Stimulated activated CD4-positive, alpha-beta T cell treated with anti-CD3 and anti-CD28 coated beads, Interleukin-1b, Interleukin-23, amount 100 ng/mL, for 24 hours (primary cell): Measurements from ENCODE around the gene CALN1.
A peak's percentile ranks its signal among the peaks of the same experiment; 100 is the strongest.
"Not testable (repeated sequence)": the region's sequence is repeated elsewhere in the genome, so short reads cannot be mapped to it uniquely, and the experiment has no call there.

ENCODE experiments used
- DNase-seq, 4 experiments: peaks; one replicate each; pipeline ENCODE4 v3.0.0-alpha.2; 2020; ENCODE audit warnings: low read depth in 4 of 4, low spot score in 1 of 4

The CALN1 gene

DNA sequence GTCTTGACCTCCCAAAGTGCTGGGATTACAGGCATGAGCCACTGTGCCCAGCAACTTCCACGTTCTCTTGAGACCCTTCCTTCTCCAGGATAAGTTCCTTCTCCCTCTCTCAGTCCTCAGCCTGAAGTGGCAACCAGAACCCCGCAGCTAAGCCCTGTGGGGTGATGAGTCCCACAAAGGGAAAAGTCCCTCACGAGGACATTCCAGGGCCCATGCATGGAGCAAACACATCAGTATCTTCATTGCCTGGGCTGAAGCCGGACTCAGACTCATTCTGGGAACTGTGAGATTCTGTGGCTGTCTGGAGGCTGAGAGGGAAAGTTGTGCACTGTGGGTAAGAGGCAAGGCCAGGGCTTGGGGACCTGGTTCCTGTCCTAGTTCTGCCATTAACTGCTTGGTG, 657.3 kb downstream of the CALN1 start:
- DNase-seq, result no peak

DNA sequence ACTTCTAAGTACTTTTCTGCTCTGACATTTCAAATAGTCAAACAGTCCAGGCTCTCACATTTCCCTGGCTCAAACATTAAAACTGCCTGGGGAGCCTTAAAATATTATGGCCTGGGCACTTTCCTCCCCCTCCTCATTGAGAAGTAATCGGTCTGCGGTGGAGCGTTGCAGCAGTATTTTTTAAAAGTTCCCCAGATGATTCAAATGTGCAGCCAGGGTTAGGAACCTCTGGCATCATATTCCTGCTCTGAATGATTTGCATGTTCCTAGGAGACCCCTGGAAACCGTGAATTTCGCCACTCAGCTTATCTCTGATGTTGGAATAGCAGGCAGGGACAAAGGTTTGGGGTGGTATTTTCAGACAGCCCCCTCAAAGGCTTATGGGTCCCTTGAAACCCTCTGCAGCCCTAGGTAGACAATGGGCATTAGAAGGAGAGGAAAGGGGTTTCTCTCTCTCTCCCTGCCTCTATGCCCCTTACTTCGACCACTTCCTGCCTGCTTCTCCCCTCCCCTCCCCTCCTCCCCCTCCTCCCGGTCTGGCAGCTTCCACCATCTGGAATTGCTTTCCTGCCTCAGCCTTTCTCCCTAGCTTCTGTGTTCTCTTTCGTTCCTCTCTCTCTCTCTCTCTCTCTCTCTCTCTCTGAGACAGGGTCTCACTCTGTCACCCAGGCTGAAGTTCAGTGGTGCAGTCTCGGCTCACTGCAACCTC, 658.0 kb downstream of the CALN1 start:
- no peak for DNase-seq

DNA sequence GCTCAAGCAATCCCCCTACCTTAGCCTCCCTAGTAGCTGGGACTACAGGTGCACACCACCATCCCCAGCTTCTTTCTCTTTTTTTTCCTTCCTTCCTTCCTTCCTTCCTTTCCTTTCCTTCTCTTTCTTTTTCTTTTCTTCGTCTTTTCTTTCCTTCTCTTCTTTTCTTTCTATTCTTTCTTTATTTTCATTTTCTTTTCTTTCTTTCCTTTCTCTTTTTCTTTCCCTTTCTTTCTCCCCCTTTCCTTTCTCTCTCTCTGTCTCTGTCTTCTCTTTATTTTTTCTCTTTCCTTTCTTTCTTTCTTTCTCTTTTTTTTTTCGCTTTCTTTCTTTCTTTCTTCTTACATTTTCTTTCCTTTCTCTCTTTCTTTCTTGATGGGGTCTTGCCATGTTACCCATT, 658.9 kb downstream of the CALN1 start:
- no peak for DNase-seq

DNA sequence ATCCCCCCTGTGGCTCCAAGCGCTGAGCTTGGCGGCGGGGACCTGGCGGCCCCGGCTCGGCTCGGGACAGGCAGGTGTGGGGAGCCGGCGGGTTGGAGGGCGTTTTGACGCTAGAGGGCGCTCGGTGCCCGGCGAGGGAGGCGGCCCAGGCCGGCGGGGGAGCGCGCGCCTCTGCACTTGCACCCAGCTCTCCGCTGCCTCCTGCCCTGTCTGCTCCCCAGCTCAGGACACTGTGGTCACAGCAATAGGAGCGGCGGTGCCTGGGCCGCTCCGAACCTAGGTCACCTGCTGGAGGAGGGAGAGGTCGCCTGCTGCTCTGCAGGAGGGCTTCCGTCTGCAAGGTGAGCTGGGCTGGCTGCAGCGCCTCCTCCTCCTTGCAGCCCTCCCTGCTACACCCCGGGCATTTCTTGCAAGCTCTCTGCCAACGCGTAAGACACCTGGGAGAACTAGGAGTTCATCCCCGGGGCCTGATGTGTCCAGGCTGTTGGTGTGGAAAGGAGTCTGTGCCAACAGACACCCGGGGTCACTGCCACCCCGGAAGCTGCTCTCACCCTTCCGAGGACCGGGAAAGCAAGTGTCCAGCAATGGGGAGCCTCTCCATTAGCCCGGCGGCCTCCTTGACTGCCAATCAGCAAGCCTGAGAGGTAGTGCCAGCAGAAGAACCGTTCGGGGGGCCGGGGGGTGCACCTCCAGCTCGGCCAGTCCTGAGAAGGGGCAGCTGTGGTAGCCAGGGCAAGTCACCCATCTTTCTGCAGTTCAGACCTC, 659.8 kb downstream of the CALN1 start:
- peak in 2 of 4 experiments; percentile 10 to 22 for DNase-seq

DNA sequence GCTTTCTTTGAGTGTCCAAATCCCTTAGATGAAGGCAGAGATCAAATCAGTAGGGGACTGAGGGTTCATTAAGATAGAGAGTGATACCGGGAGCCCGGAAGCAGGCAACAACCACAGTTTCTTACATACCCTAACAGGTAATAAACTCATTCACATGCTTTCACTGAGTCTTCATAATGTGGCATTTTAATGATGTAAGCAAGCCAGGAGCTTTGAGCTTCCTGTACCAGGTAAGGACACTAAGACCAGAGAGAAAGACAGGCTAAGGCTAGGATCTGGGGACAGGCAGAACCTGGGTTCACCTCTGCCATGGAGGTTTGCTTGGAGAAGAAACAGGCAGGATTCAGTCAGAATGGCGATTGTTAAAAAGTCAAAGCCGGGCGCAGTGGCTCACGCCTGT, 661.8 kb downstream of the CALN1 start:
- DNase-seq, result no peak

DNA sequence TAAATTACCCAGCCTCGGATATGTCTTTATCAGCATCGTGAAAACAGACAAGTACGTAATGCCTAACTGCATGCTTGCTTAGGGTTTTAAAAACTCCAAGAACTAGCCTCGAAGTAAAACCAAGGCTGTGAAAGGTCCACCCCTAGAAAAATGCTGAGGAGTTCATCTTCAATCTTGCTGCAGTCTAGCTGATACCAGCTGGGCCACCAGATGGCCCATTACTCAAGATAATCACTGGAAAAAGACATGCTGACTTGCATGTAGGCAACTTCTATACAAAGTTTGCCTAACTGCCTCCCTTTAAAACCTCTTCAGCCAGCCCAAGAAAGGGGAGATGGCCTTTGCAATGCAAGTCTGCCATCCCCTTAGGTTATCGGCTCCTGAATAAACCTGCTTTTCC, 666.1 kb downstream of the CALN1 start:
- DNase-seq, result no peak

DNA sequence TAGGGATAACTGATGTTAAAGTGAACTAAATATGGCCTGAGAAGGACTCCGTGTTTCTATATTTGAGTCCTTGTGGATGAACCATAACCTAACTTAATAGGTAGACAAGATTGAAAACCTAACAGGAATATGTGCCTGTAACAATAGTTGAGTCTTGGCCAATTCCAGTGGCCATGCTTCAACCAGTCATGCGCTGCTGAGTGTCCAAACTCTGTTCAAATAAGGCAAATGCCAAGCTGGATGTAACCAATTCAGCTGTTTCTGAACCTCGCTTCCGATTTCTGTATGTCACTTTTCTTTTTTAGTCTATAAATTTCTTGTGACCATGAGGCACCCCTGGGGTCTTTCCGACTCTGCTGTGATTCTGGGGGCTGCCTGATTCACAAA, 672.0 kb downstream of the CALN1 start:
- DNase-seq, result no peak

DNA sequence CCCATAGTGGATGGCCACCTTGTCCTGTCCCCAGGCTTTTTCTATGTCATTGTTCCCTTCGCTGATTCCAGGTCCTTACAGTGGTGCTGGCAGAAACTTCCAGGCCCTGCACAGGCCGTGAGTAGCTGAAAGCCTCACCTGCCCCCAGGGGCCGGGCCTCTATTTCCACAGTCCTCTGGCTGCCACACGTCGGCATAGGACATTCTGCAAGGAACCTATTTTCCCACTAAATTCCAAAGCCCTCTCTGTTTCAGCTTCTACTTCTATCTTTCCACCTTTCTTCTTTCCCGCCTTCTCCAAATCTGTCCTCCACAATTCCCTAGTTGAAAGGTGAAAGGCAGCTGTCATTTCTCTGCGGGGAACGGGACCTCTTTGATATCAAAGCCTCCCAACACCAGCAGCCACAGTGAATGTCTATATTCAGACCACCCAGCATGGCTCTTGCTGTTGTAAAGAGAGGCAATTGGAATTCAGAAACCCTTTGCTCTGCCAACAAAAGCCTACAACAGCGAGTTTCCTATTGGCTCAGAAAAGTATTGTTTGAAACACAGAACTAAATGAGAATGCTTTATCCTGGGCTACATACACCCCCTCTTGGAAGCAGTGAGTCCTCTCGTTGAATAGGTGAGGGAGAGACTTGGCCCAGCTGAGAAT, 672.5 kb downstream of the CALN1 start:
- DNase-seq, result no peak

DNA sequence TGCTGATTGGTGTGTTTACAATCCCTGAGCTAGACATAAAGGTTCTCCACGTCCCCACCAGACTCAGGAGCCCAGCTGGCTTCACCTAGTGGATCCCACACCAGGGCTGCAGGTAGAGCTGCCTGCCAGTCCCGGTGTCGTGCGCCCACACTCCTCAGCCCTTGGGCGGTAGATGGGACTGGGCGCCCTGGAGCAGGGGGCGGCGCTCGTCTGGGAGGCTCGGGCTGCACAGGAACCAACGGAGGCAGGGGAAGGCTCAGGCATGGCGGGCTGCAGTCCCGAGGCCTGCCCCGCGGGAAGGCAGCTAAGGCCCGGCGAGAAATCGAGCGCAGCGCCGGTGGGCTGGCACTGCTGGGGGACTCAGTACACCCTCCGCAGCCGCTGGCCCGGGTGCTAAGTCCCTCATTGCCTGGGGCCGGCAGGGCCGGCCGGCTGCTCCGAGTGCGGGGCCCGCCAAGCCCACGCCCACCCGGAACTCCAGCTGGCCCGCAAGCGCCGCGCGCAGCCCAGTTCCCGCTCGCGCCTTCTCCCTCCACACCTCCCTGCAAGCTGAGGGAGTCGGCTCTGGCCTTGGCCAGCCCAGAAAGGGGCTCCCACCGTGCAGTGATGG, 674.1 kb downstream of the CALN1 start:
- DNase-seq, result not testable (repeated sequence)

DNA sequence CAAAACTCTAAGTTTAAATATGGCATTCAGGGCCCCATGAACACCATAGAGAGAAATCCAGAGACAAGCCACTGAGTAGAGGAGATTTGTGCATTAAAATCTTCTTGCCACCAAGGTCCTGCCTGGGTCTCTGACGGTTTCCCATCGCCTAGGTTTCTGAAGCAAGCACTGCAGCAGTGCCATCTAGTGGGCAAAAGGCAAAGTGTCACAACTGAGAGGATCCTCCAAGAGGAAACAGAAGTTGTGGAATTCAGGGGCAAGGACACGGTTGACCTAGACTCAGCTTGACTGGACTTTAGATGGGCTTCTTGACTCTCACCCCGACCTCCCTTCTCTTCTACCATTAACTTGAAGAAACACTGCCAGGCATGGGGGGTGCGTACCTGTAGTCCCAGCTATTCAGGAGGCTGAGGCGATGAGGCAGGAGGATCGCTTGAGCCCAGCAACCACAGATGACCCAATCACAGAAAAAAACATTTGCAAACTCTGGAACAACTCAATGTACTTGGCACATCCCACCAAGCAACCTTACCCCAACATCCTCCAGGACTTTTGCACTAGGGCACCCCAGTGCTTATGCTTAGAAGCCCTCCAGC, 676.1 kb downstream of the CALN1 start:
- DNase-seq, result peak in 2 of 4 experiments; percentile 3 to 18

DNA sequence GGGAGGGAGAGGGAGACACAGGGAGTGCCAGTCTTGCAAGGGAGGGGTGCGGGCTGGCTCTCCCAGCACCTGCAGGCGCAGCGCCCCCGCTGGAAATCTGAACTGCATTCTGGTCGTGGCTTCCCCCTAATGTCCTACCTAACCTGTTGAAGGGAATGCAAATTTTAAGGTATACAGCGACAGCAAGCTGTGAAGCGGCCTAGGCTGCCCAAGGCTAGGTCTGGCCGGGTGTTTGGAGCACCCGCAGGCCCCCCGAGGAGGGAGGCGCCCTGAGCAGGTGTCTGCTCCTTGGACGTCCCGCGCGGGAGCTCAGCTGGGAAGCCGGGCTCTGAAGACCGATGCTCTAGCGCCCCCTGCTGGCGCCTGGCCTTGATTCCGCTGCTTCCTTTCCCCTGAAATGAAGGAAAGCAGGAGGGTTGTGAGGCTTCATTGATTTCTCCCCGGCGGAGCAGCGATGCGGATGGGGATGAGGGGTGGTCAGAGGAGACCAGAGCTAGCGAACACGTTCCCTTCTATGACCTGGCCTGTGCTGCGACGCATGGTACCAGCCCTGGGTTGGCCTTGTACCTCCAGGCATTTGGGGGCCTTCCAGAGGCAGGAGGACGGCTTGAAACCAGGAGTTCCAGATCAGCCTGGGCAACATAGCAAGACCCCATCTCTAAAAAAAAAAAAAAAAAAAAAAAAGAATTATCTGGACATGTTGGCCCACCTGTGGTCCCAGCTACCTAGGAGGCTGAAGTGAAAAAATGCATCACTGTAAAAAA, 678.8 kb downstream of the CALN1 start:
- DNase-seq, result peak; percentile 31 to 56 (median 51)

DNA sequence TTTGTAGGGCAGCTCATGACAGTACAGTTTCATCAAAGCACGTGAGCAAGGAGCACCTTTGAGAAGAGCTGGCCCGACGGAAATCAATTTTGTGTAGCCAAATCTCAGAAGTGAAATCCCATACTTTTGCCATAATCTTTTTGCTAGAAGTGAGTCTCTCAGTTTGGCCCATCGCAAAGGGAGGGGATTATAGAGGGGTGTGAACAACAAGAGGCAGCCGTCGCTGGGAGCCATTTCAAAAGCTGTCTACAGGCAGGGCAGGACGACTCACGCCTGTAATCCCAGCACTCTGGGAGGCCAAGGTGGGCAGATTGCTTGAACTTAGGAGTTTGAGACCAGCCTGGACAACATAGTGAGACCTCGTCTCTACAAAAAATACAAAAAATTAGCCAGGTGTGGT, 680.4 kb downstream of the CALN1 start:
- DNase-seq, result no peak
